ENCODE measurements around the gene KRTAP21-1.

The KRTAP21-1 gene

DNA sequence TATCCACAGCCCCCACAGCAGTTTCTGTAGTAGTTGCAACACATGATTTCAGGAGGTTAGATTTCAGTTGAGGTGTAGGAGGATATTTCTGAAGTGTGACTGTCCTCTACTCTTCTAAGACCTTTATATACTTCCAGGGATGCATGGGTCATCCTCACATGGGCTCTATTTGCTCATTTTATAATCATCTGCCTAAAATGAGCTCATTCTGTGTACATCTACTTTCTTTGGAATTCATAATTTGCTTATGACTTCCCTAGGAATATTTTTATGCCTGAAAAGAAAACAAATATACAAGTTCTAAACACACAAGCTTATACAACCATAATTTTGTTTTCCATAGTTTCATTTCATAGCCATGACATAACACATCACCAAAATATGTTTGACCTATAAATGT, 8.1 kb downstream of the KRTAP21-1 start, which contains the start of gene KRTAP21-2:
TSS of gene KRTAP21-2 (minus strand) at position 101 of the 400 bp plus-strand sequence. CDS start at position 44, 57 bp downstream.
- DNase-seq (ENCODE audit: extremely low spot score): no peak
- CTCF ChIA-PET: no interaction called here
- POLR2A ChIA-PET: no interaction called here
- TF ChIP-seq, protein P1, sequence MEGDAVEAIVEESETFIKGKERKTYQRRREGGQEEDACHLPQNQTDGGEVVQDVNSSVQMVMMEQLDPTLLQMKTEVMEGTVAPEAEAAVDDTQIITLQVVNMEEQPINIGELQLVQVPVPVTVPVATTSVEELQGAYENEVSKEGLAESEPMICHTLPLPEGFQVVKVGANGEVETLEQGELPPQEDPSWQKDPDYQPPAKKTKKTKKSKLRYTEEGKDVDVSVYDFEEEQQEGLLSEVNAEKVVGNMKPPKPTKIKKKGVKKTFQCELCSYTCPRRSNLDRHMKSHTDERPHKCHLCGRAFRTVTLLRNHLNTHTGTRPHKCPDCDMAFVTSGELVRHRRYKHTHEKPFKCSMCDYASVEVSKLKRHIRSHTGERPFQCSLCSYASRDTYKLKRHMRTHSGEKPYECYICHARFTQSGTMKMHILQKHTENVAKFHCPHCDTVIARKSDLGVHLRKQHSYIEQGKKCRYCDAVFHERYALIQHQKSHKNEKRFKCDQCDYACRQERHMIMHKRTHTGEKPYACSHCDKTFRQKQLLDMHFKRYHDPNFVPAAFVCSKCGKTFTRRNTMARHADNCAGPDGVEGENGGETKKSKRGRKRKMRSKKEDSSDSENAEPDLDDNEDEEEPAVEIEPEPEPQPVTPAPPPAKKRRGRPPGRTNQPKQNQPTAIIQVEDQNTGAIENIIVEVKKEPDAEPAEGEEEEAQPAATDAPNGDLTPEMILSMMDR (IDR thresholded peaks at IDR 0.05; ENCODE audit: control extremely low read depth, extremely low read depth, low read depth, missing control alignments): no peak

DNA sequence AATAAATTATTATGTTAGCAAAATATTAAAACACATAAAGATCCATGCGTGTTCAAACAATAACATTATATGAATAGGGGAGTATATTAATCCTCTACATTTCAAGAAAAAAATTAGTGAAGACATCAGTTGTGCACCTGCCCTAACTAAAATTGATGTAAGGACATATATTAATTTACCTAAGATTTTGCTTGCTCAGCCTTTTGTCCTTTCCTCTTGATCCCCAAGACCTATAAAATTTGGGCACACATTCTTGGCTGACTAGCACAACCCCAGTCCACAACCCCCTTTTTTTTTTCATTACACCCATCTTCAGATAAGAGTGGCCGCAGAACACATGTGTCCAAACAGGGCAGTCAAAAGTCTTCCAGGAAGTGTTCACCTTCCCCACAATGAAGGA, 14.8 kb downstream of the KRTAP21-1 start:
- ChIA-PET POLR2A (no interaction called here), CTCF (no interaction called here)

DNA sequence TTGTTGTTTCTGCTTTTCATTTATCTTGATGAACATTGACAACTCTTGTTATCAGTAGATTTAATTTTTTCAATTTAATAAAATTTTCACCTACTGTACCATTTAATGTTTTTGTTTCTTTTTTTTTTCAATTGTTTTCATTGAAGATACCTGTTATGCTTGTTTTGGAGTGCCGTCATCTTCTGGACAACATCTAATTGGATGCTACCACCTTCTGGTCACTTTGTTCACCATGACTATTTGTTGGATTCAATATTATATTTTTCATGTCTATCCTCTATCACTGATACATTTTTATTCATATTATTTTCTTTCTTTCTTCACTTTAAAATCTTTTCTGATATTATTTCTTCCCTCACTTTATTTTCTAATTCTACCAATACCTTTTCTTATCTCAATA, 22.2 kb downstream of the KRTAP21-1 start:
- TF ChIP-seq, protein P1 (IDR thresholded peaks at IDR 0.05; ENCODE audit: control extremely low read depth, extremely low read depth, low read depth, missing control alignments): no peak
- no peak for DNase-seq (ENCODE audit: extremely low spot score)
- CTCF ChIA-PET: no interaction called here
- POLR2A ChIA-PET: no interaction called here

More for the DNA sequence above, 14.8 kb downstream of the KRTAP21-1 start:
- no peak for DNase-seq (ENCODE audit: extremely low spot score)
- TF ChIP-seq, protein P1 (IDR thresholded peaks at IDR 0.05; ENCODE audit: control extremely low read depth, extremely low read depth, low read depth, missing control alignments): no peak

DNA sequence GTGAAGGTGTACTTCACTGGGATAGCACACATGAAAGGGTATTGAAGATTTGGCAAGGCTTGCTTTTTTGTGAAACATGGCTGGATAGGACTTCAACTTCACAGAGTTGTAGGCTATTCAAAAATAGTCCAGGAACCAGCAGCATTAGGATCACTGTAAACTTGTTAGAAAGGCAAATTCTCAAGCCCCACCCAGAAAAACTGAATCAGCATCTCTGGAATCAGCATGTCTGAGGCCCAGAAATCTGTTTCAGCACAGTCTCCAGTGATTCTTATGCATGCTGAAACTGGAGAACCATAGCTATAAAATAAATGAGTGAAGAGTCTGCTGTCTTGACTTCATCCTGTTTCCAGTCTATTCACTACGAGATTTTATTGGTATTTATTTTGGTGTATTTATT, 28.5 kb downstream of the KRTAP21-1 start:
- POLR2A ChIA-PET: no interaction called here
- DNase-seq (ENCODE audit: extremely low spot score): no peak
- CTCF ChIA-PET: no interaction called here
- TF ChIP-seq, protein P1 (IDR thresholded peaks at IDR 0.05; ENCODE audit: control extremely low read depth, extremely low read depth, low read depth, missing control alignments): no peak

DNA sequence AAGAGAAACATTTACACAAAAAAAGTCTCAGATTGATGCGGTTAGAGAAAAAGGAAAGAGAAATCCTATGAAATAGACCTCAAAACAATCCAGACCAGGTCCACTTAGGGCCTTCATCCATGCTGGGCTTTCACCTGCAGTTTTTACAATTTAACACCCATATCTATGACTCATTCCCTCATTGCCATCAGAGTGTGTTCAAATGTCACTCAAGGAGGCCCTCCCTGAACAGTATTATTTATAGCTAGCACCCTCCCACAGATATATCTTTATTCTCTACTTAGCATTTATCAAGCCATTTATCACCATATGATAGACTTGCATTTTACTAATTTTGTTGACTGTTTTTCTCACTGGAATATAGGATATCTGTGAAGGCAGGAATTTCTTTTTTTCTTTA, 35.8 kb downstream of the KRTAP21-1 start:
- POLR2A ChIA-PET: no interaction called here

DNA sequence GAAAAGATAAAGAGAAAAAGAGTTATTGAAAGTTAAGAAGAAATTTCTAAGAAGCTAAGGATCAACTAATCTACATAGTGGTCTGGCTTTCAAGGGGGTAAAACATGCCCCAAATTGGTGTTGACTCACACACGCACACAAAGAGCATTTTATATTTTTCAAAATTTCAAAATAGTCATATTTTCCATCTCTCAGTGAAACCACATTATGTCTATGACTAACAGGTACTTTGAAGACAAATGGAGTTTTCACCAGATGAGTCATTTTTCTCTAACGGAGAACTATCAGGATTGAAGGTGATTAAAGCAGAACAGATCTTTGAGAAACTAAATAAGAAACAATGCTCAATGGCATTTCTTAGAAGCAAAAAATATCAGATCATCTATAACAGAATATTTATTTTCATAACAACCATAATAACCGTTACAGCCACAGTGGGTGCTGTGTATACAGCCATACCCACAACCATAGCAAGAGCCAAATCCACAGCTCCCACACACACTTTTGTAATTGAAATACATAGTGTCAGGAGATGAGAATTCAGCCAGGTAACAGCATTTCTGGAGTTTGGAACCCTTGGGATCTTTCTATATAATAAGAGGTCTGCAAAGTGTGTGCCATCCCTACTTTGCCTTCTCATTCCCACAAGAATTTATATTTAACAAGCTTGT, 36.9 kb downstream of the KRTAP21-1 start, which contains the start of gene KRTAP21-3:
TSS of gene KRTAP21-3 (minus strand) at position 539 of the 671 bp plus-strand sequence. CDS start at position 521, 18 bp downstream.
- ChIA-PET POLR2A (no interaction called here), CTCF (no interaction called here)
- no peak for DNase-seq (ENCODE audit: extremely low spot score)
- TF ChIP-seq, protein P1 (IDR thresholded peaks at IDR 0.05; ENCODE audit: control extremely low read depth, extremely low read depth, low read depth, missing control alignments): no peak

More for the DNA sequence above, 35.8 kb downstream of the KRTAP21-1 start:
- DNase-seq (ENCODE audit: extremely low spot score): no peak
- CTCF ChIA-PET: no interaction called here
- TF ChIP-seq, protein P1 (IDR thresholded peaks at IDR 0.05; ENCODE audit: control extremely low read depth, extremely low read depth, low read depth, missing control alignments): no peak
